GM23338 (cell line): Measurements from ENCODE around the gene PACC1. TPM values are rescaled to one million over a fixed set of nuclear protein-coding genes. Genes with fewer than 3 reads are reported as not detected.

Source experiments
- ATAC-seq: fragments of 200-7000 bp; cut with Tn5 transposase; 3 replicates; pipeline ENCODE4 v1.9.1; 2020
- DNase-seq: peaks from one replicate; pipeline ENCODE4 v3.0.0-alpha.2; 2015; ENCODE audit warnings: low spot score
- H2AFZ ChIP-seq: fragments of 200-600 bp; sonication (generic); 2 replicates; pipeline ENCODE4 v1.8.0; 2016; ENCODE audit warnings: antibody characterized with exemption, mild to moderate bottlenecking, moderate library complexity
- H3F3A ChIP-seq: fragments of 200-600 bp; sonication (generic); replicated peaks from 2 replicates; pipeline ENCODE4 v1.8.0; 2017; ENCODE audit warnings: antibody characterized with exemption, mixed run types, low read depth
- H3K27ac ChIP-seq: fragments of 200-600 bp; sonication (generic); 2 replicates; pipeline ENCODE4 v1.6.1; 2016; ENCODE audit warnings: low read depth
- H3K27me3 ChIP-seq: fragments of 200-600 bp; sonication (generic); 2 replicates; pipeline ENCODE4 v1.8.0; 2016; ENCODE audit warnings: mild to moderate bottlenecking, mixed run types, moderate library complexity; ENCODE audit not compliant: insufficient read depth
- H3K36me3 ChIP-seq: fragments of 200-600 bp; sonication (generic); 2 replicates; pipeline ENCODE4 v1.8.0; 2016; ENCODE audit warnings: mild to moderate bottlenecking; ENCODE audit not compliant: insufficient read depth
- H3K4me1 ChIP-seq: fragments of 200-600 bp; sonication (generic); 2 replicates; pipeline ENCODE4 v1.8.0; 2016; ENCODE audit warnings: mild to moderate bottlenecking, moderate library complexity; ENCODE audit not compliant: insufficient read depth
- H3K4me2 ChIP-seq: fragments of 200-600 bp; sonication (generic); 2 replicates; pipeline ENCODE4 v1.7.1; 2017; ENCODE audit warnings: mixed run types
- H3K4me3 ChIP-seq: fragments of 200-600 bp; sonication (generic); 2 replicates; pipeline ENCODE4 v1.6.1; 2016; ENCODE audit warnings: mixed run types
- H3K79me2 ChIP-seq: fragments of 200-600 bp; sonication (generic); replicated peaks from 2 replicates; pipeline ENCODE4 v1.8.0; 2017; ENCODE audit warnings: mild to moderate bottlenecking; ENCODE audit not compliant: insufficient read depth
- H3K9me2 ChIP-seq: fragments of 200-600 bp; sonication (generic); 2 replicates; pipeline ENCODE4 v1.8.0; 2017; ENCODE audit not compliant: insufficient read depth
- H4K20me1 ChIP-seq: fragments of 200-600 bp; sonication (generic); replicated peaks from 2 replicates; pipeline ENCODE4 v1.8.0; 2017; ENCODE audit warnings: mild to moderate bottlenecking; ENCODE audit not compliant: insufficient read depth
- H3K27ac Mint-ChIP-seq: 2 replicates; pipeline ENCODE4 v1.8.0; 2020; ENCODE audit warnings: inconsistent platforms, mild to moderate bottlenecking, moderate library complexity, mixed read lengths
- H3K27me3 Mint-ChIP-seq: 3 replicates; pipeline ENCODE4 v1.8.0; 2022; ENCODE audit warnings: low read depth, mild to moderate bottlenecking, moderate library complexity, mixed read lengths, inconsistent platforms; ENCODE audit not compliant: insufficient read depth, poor library complexity
- H3K36me3 Mint-ChIP-seq: 3 replicates; pipeline ENCODE4 v1.8.0; 2021; ENCODE audit warnings: low read depth, mild to moderate bottlenecking, inconsistent platforms, moderate library complexity, mixed read lengths
- H3K4me1 Mint-ChIP-seq: 3 replicates; pipeline ENCODE4 v1.8.0; 2020; ENCODE audit warnings: mild to moderate bottlenecking, inconsistent platforms, mixed read lengths
- H3K4me3 Mint-ChIP-seq: 3 replicates; pipeline ENCODE4 v1.8.0; 2021; ENCODE audit warnings: moderate library complexity, mild to moderate bottlenecking, inconsistent platforms, mixed read lengths
- H3K9me3 Mint-ChIP-seq: 3 replicates; pipeline ENCODE4 v1.8.0; 2020; ENCODE audit warnings: moderate library complexity, mild to moderate bottlenecking, inconsistent platforms, mixed read lengths
- CREB1 ChIP-seq: fragments of 250-450 bp; sonication (Bioruptor Pico); IDR thresholded peaks from 2 replicates; pipeline ENCODE4 v1.5.0; 2020; ENCODE audit warnings: low read depth, mild to moderate bottlenecking, moderate library complexity
- CTCF ChIP-seq, 2 experiments: fragments of 200-600 bp in 1 of 2; sonication (generic) in 1 of 2; conservative IDR thresholded peaks; 2 replicates each; pipeline versions ENCODE4 v1.5.1 to v1.6.1; 2016 to 2017; ENCODE audit warnings: antibody characterized with exemption in 2 of 2, low read depth in 2 of 2, mild to moderate bottlenecking in 2 of 2, moderate library complexity in 1 of 2
- ETS1 ChIP-seq: IDR thresholded peaks from 2 replicates; pipeline ENCODE4 v1.6.1; 2016; ENCODE audit warnings: antibody characterized with exemption
- EZH2 ChIP-seq: fragments of 200-600 bp; sonication (generic); IDR thresholded peaks from one replicate; pipeline ENCODE4 v1.8.0; 2017; ENCODE audit warnings: antibody characterized with exemption, mild to moderate bottlenecking, low read depth; ENCODE audit not compliant: unreplicated experiment
- EZH2phosphoT487 ChIP-seq: fragments of 200-600 bp; sonication (generic); IDR thresholded peaks from one replicate; pipeline ENCODE4 v1.8.1; 2018; ENCODE audit warnings: antibody characterized with exemption; ENCODE audit not compliant: unreplicated experiment
- JUNB ChIP-seq: IDR thresholded peaks from one replicate; pipeline ENCODE4 v1.6.1; 2016; ENCODE audit warnings: antibody characterized with exemption; ENCODE audit not compliant: unreplicated experiment
- NANOG ChIP-seq: IDR thresholded peaks from 2 replicates; pipeline ENCODE4 v1.6.1; 2016; ENCODE audit warnings: antibody characterized with exemption, borderline replicate concordance
- POLR2AphosphoS5 ChIP-seq: IDR thresholded peaks from 2 replicates; pipeline ENCODE4 v1.6.1; 2016; ENCODE audit warnings: antibody characterized with exemption, low read depth
- REST ChIP-seq: IDR thresholded peaks from one replicate; pipeline ENCODE4 v1.6.1; 2018; ENCODE audit warnings: antibody characterized with exemption; ENCODE audit not compliant: unreplicated experiment
- STAT1 ChIP-seq: IDR thresholded peaks from one replicate; pipeline ENCODE4 v1.6.1; 2016; ENCODE audit warnings: antibody characterized with exemption; ENCODE audit not compliant: unreplicated experiment
- ZNF114 ChIP-seq: fragments of 250-450 bp; sonication (Bioruptor Pico); IDR thresholded peaks from 2 replicates; pipeline ENCODE4 v1.5.0; 2020; ENCODE audit warnings: mild to moderate bottlenecking, moderate library complexity
- ZNF331 ChIP-seq: fragments of 250-450 bp; sonication (Bioruptor Pico); IDR thresholded peaks from 2 replicates; pipeline ENCODE4 v1.5.0; 2020; ENCODE audit warnings: low read depth, mild to moderate bottlenecking, moderate library complexity
- polyA plus RNA-seq: library from polyadenylated mRNA; unstranded; fragments of >200 nt; fragmentation: Nextera tagmentation; extraction: Ambion mirVana; gene quantifications from 2 replicates; pipeline ENCODE4 v1.2.1, GENCODE V29; 2016
- total RNA-seq: library from RNA; depleted of rRNA; stranded (reverse); fragments of >200 nt; shearing (Covaris generic); gene quantifications from 2 replicates; pipeline ENCODE4 v1.2.3, GENCODE V29; 2014

The PACC1 gene
- total and polyA plus RNA-seq, 2 experiments from 2014 or later = 17.1 to 18.0 TPM

GRCh38 chr1:212434992-212435391, 20.3 kb upstream of the PACC1 start (continued):
- TF ChIP-seq CTCF (conservative IDR thresholded peaks at IDR 0.05; ENCODE audit: low read depth in 2 of 2) = no peak
- TF ChIP-seq STAT1 = no peak
- TF ChIP-seq EZH2 = no peak

- ATAC-seq = no peak
- Histone ChIP-seq H3F3A (no peaks in the 10 kb centered on the region), H3K9me2 (no peaks in the 10 kb centered on the region), H4K20me1 (0 out of 2 replicates have a peak, but pooled peaks cover 4% of the 10 kb centered on the region), H3K4me2 (peak overlapping the region; percentile 90), H3K27ac (no peak overlapping the region), H3K4me1 (peaks cover 16% of the 10 kb centered on the region; the same call in 1 of the 2 replicates), H2AFZ (peak overlapping the region; percentile 96; the same call in 1 of the 2 replicates), H3K79me2 (no peaks in the 10 kb centered on the region), H3K4me3 (peak overlapping the region; percentile 82), H3K27me3 (peaks cover 12% of the 10 kb centered on the region), H3K36me3 (no peaks in the 10 kb centered on the region)
- peak; percentile 33 for DNase-seq
- peaks cover 18% of the 10 kb centered on the region for H3K4me1 Mint-ChIP-seq
- H3K9me3 Mint-ChIP-seq = no peaks in the 10 kb centered on the region
- peak overlapping the region; percentile 78 for H3K4me3 Mint-ChIP-seq
- no peak overlapping the region for H3K27ac Mint-ChIP-seq
- no peaks in the 10 kb centered on the region for H3K36me3 Mint-ChIP-seq
- peaks cover 8% of the 10 kb centered on the region for H3K27me3 Mint-ChIP-seq
- no peak for TF ChIP-seq ZNF114
- TF ChIP-seq ZNF331 (CRISPR knock-in tag) = no peak
- no peak for TF ChIP-seq EZH2phosphoT487
- no peak for TF ChIP-seq ETS1
- no peak for TF ChIP-seq POLR2AphosphoS5
- no peak for TF ChIP-seq CREB1 (CRISPR knock-in tag)
- TF ChIP-seq REST = no peak
- no peak for TF ChIP-seq CTCF (conservative IDR thresholded peaks at IDR 0.05; ENCODE audit: low read depth in 2 of 2)
- no peak for TF ChIP-seq NANOG
- no peak for TF ChIP-seq EZH2
- TF ChIP-seq JUNB = no peak
- no peak for TF ChIP-seq STAT1
Observed at GRCh38 chr1:212433577-212434462, 19.1 kb upstream of the PACC1 start.
